DMS53 treated with DMSO at 0.1 percent for 48 hours (cell line): ENCODE results near the gene RASA4.
"Not testable (repeated sequence)": the region's sequence is repeated elsewhere in the genome, so short reads cannot be mapped to it uniquely, and the experiment has no call there.

Experiments used
- DNase-seq: peaks from one replicate; lab custom pipeline; 2025; ENCODE audit not compliant: unreplicated experiment; lab: John Stamatoyannopoulos, UW

RASA4 gene

GRCh38 chr7:102544372-102544771, 72.2 kb downstream of the RASA4 start:
- DNase-seq: not testable (repeated sequence)

DNA sequence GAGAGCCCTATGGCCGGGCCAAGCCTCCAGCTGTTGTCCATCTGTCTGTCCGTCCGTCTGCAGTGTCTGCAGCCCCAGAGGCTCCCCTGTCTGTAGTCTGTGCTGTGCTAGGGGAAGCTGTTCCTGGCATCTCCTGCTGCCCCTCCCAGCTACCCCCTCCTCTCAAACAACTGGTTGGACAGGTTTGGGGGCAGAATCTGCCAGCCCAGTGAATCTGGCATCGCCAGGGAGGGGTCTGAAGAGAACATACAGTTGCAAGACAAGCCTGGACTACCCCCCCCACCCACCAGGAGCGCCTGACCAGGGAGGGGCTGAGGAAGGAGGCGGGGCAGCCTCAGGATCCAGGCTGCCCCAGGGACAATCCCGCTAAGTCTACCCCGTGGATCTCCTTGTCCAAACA, 73.0 kb downstream of the RASA4 start, which contains the start of gene UPK3BL2:
UPK3BL2 (minus strand) TSS at position 101 of the 400 bp plus-strand sequence; CDS start at position 41, 60 bp downstream.
- DNase-seq: not testable (repeated sequence)

DNA sequence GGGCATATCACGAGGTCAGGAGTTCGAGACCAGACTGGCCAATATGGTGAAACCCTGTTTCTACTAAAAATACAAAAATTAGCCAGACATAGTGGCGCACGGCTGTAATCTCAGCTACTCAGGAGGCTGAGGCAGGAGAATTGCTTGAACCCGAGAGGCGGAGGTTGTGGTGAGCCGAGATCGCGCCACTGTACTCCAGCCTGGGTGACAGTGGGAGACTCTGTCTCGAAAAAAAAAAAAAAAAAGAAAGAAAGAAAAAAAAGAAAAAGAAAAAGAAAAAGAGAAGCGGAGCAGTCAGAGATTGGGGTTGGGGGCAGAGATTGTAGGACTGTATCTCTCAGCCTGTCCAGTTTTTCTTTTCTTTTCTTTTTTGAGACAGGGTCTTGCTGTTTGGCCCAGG, 73.8 kb downstream of the RASA4 start:
- DNase-seq: not testable (repeated sequence)

DNA sequence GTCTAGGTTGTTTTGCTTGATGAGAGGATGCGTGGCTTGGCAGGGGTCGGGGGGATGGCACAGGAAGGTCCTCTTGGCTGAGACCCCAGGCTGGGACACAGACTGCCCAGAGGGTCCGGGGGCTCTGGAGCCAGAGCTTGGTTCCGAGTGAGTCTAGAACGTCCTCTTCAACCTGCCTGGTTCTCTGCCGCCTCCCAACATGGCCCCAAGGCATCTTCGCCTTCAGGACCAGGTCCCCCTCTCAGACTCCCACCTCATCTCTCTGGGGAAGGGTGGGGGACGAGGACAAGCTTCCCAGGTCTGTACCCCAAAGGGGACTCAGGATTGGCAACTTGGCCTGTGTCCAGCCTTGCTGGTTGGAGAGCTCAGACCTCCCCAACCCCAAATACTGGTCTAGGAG, 74.5 kb downstream of the RASA4 start:
- not testable (repeated sequence) for DNase-seq

DNA sequence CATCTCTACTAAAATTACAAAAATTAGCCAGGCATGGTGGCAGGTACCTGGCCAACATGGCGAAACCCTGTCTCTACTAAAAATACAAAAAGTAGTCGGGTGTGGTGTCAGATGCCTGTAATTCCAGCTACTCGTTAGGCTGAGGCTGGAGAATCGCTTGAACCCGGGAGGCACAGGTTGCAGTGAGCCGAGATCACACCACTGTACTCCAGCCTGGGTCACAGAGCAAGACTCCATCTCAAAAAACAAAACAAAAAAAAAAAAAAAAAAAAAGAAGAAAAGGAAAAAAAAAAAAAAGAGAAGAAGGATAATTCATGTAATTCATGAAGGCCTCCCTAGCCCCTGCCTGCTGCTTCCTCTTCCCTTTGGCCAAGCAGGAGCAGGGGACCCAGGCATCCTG, 76.0 kb downstream of the RASA4 start:
- DNase-seq: not testable (repeated sequence)

DNA sequence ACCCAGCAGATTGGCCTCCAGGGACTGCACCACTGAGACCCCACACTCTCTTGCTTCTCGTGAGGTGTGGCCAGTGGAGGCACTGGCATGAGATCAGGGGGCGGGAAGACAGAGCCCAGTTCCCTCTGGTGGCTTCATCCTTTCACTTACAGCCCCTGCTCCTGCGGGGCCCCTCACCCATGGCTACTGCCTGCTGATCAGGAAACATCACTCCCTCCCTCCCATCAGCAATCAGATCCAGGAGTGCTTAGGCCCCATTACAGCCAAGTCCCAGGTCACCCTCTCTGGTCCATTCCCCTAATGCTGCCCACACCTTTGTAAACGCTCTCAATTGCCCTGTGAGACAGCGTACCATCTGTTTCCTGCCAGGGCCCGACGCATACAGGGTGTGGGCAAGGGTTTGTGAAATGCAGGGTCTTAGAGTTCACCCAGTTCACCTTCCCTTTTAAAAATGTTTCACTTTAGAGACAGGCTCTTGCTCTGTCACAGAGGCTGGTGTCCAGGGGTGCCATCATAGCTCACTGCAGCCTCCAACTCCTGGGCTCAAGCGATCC, 81.4 kb downstream of the RASA4 start:
- not testable (repeated sequence) for DNase-seq

- not testable (repeated sequence) for DNase-seq
Measured at GRCh38 chr7:102532127-102532526, 84.4 kb downstream of the RASA4 start.

GRCh38 chr7:102531583-102531982, 85.0 kb downstream of the RASA4 start:
- DNase-seq: not testable (repeated sequence)

DNA sequence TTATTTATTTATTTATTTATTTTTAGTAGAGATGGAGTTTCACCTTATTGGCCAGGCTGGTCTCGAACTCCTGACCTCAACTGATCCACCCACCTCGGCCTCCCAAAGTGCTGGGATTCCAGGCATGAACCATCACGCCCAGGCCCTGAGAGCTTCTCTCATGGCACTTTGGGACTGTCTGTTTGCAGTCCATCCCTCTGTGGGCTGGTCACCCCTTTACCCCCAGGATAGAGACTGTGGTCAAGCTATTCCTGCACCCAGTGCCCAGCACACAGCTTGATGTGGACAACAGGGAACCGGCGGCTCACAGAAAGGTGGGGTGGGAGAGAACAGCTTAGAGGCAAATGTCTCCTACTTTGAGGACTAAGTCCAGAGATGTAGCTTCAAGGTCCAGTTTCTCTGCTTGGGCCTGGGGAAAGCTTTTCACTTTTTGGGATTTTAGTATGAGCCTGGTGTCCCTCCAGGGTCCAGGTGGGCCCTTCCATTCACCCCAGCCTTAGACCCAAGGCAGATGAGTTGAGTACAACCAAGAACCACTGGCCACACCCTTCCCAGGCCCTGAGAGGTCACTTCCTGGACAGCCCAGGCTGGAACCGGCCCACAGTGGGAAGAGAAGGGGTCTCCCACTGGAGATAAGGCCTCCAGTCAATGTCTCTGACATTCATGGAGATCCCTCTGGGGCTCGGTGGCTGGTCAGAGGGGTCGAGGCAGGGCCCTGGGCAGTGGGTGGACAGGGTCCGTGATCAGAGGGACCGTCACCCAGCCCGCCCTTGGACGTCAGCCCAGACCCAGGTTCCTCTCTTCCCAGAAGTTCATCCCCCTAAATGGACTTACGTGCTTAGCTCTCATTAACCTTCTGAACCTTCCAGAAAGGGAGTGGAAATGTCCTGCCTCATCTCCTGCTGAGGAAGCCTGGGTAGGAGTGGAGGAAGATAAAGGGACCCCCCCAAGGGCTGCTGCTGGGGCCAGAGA, 88.4 kb downstream of the RASA4 start:
- DNase-seq: not testable (repeated sequence)

GRCh38 chr7:102527182-102527581, 89.4 kb downstream of the RASA4 start:
- DNase-seq: not testable (repeated sequence)

- not testable (repeated sequence) for DNase-seq
Measured at GRCh38 chr7:102524803-102525202, 91.8 kb downstream of the RASA4 start.
